ENCODE measurements around the gene DPF3.

DNA sequence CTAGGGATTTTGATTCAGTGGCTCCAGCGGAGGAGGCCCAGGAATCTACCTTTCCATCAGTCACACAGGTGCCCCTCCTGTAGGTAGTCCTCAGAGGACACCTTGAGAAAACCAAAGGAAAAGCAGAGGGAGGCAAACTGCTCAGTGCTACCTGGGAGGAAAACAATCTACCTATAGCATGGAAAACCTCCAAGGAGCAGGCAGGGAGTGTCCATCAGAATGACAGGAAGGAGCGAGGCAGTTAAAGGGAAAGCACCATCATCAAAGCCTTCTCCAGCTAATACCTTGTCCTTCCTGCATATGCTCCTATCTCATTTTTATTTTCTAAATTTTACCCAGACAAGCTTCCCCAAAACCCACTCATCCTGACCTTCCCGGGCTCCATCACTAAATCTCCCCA lies 25.4 kb downstream of the DPF3 start:
- TF ChIP-seq, protein P1, sequence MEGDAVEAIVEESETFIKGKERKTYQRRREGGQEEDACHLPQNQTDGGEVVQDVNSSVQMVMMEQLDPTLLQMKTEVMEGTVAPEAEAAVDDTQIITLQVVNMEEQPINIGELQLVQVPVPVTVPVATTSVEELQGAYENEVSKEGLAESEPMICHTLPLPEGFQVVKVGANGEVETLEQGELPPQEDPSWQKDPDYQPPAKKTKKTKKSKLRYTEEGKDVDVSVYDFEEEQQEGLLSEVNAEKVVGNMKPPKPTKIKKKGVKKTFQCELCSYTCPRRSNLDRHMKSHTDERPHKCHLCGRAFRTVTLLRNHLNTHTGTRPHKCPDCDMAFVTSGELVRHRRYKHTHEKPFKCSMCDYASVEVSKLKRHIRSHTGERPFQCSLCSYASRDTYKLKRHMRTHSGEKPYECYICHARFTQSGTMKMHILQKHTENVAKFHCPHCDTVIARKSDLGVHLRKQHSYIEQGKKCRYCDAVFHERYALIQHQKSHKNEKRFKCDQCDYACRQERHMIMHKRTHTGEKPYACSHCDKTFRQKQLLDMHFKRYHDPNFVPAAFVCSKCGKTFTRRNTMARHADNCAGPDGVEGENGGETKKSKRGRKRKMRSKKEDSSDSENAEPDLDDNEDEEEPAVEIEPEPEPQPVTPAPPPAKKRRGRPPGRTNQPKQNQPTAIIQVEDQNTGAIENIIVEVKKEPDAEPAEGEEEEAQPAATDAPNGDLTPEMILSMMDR (conservative IDR thresholded peaks at IDR 0.05): no peak
- TF ChIP-seq EZH2 (IDR thresholded peaks at IDR 0.05; ENCODE audit: low read depth): no peak
